Measurements from ENCODE around the gene RYR2. TPM values are rescaled to one million over a fixed set of nuclear protein-coding genes. Genes with fewer than 3 reads are reported as not detected.
A peak's percentile ranks its signal among the peaks of the same experiment; 100 is the strongest.

The RYR2 gene
- total RNA-seq, 1 experiment from 2014 or later, result 0.03 TPM

DNA sequence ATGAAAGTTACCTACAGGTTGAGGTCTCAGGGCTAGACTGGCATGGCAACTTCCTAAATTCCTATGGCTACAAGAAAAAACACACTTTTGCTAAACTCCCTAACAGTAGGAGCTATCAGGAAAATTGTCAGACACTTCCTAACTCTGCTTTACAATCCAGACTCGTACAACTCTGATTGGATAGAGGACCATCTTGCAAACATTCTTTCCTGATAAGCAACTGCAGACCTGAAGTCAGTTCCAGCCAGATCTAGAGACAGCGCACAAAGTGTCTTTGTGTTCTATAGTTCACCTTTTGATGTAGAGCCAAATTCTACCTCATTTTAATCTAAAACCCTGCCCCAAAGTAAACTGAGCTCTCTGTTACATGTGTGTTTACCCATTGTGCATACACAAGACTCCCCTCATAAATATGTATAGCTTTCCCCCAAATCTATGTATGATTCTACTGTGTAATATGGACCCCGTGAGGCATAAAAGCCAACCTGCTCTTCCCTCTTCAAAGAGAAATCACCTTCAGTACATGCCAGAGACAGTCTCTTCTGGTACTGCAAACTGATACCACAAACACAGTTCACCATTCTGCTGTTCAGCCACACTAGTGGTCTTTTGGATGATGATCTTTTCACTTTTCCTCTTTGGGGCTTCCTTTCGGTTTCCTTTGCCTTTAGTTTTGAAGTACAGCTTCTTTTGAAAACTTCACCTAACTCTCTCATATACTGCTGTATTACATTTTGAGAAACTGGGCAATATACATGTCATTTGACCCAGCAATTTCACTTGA, 827.0 kb downstream of the RYR2 start:
- TF ChIP-seq, protein P1, sequence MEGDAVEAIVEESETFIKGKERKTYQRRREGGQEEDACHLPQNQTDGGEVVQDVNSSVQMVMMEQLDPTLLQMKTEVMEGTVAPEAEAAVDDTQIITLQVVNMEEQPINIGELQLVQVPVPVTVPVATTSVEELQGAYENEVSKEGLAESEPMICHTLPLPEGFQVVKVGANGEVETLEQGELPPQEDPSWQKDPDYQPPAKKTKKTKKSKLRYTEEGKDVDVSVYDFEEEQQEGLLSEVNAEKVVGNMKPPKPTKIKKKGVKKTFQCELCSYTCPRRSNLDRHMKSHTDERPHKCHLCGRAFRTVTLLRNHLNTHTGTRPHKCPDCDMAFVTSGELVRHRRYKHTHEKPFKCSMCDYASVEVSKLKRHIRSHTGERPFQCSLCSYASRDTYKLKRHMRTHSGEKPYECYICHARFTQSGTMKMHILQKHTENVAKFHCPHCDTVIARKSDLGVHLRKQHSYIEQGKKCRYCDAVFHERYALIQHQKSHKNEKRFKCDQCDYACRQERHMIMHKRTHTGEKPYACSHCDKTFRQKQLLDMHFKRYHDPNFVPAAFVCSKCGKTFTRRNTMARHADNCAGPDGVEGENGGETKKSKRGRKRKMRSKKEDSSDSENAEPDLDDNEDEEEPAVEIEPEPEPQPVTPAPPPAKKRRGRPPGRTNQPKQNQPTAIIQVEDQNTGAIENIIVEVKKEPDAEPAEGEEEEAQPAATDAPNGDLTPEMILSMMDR (IDR thresholded peaks at IDR 0.05), result no peak
- TF ChIP-seq TCF7L2 (IDR thresholded peaks at IDR 0.05; ENCODE audit: low read depth, low read length), result no peak
- no peak for TF ChIP-seq POLR2AphosphoS5 (IDR thresholded peaks at IDR 0.05; ENCODE audit: low read depth, low read length)
- TF ChIP-seq, protein P2, sequence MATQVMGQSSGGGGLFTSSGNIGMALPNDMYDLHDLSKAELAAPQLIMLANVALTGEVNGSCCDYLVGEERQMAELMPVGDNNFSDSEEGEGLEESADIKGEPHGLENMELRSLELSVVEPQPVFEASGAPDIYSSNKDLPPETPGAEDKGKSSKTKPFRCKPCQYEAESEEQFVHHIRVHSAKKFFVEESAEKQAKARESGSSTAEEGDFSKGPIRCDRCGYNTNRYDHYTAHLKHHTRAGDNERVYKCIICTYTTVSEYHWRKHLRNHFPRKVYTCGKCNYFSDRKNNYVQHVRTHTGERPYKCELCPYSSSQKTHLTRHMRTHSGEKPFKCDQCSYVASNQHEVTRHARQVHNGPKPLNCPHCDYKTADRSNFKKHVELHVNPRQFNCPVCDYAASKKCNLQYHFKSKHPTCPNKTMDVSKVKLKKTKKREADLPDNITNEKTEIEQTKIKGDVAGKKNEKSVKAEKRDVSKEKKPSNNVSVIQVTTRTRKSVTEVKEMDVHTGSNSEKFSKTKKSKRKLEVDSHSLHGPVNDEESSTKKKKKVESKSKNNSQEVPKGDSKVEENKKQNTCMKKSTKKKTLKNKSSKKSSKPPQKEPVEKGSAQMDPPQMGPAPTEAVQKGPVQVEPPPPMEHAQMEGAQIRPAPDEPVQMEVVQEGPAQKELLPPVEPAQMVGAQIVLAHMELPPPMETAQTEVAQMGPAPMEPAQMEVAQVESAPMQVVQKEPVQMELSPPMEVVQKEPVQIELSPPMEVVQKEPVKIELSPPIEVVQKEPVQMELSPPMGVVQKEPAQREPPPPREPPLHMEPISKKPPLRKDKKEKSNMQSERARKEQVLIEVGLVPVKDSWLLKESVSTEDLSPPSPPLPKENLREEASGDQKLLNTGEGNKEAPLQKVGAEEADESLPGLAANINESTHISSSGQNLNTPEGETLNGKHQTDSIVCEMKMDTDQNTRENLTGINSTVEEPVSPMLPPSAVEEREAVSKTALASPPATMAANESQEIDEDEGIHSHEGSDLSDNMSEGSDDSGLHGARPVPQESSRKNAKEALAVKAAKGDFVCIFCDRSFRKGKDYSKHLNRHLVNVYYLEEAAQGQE (IDR thresholded peaks at IDR 0.05; ENCODE audit: insufficient read depth in 1 of 2, low read depth in 2 of 2, low read length in 1 of 2), result no peak
- no peak for TF ChIP-seq SIN3A (IDR thresholded peaks at IDR 0.05; ENCODE audit: borderline replicate concordance, insufficient read depth, low read depth, low read length)
- H3K9me3 ChIP-seq (ENCODE audit: control insufficient read depth, insufficient read depth, low read depth, low read length), result no peaks in the 10 kb centered on the region
- ATAC-seq, result no peak
- no peaks in the 10 kb centered on the region; the same call in 1 of the 2 replicates for H3K4me1 ChIP-seq (ENCODE audit: control insufficient read depth, insufficient read depth, low read length)
- DNase-seq (ENCODE audit: low read depth, low spot score), result no peak
- no TSS peak for BruUV-seq (replicated peaks)
- intact Hi-C loops (cut with micrococcal nuclease; ENCODE audit: unreplicated experiment) (no loop called here), in situ Hi-C loops (cut with HindIII; ENCODE audit: low pct_unique_long_range_greater_than_20kb, low sequenced_read_pairs) (no loop called here)
- POLR2A ChIA-PET, result no interaction called here
- CTCF ChIA-PET, result no interaction called here
- H3K27ac ChIP-seq (ENCODE audit: low read length), result no peak overlapping the region
- no peaks in the 10 kb centered on the region for H3K27me3 ChIP-seq (ENCODE audit: control insufficient read depth, insufficient read depth, low read length)
- no peaks in the 10 kb centered on the region for H3K36me3 ChIP-seq (ENCODE audit: control insufficient read depth, insufficient read depth, low read length)
- no peak overlapping the region for H3K4me3 ChIP-seq (ENCODE audit: low read depth in 2 of 2, low read length in 2 of 2)

DNA sequence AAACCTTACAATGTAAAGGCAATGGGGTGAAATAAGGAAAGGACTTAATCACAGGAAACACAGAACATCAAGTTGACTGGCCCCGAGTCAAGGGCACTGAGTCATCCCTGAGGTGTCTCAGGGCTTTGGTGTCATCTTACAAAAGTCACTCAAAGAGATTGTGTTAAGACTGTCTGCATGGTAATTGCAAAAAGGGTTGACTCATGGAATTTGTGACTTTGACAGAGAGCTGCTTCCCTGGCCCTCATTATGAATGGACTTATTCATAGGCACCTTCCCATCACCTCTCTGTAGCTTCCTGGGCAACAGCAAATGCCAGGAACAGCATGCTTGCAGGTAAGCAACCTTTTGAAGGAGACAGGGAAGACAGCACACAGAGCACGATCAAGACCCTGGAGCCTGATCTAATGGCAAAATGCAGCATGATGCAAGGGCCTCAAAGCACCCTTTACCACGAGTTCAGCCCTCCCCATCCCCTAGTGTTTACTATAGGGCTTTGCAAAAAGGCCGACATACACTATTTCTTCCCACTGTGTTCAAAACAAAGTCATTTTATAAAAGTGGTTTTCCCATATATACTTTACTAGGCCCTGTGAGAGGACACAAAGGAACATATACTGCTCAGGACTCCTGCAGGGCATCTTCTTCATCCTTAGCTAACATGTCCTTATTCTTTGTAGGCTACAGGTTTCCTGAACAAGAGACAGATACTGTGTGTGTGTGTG, 831.7 kb downstream of the RYR2 start:
- POLR2A ChIA-PET, result no interaction called here
- Histone ChIP-seq H3K4me3 (ENCODE audit: low read depth in 2 of 2, low read length in 2 of 2) (no peak overlapping the region), H3K9me3 (ENCODE audit: control insufficient read depth, insufficient read depth, low read depth, low read length) (no peaks in the 10 kb centered on the region), H3K27me3 (ENCODE audit: control insufficient read depth, insufficient read depth, low read length) (no peaks in the 10 kb centered on the region), H3K4me1 (ENCODE audit: control insufficient read depth, insufficient read depth, low read length) (no peaks in the 10 kb centered on the region), H3K27ac (ENCODE audit: low read length) (no peak overlapping the region), H3K36me3 (ENCODE audit: control insufficient read depth, insufficient read depth, low read length) (no peaks in the 10 kb centered on the region)
- in situ Hi-C loops (cut with HindIII; ENCODE audit: low pct_unique_long_range_greater_than_20kb, low sequenced_read_pairs) (no loop called here), intact Hi-C loops (cut with micrococcal nuclease; ENCODE audit: unreplicated experiment) (no loop called here)
- CTCF ChIA-PET, result no interaction called here
- BruUV-seq (replicated peaks), result no TSS peak
- ATAC-seq, result no peak
- peak; percentile 86 for DNase-seq (ENCODE audit: low read depth, low spot score)
- TF ChIP-seq POLR2AphosphoS5 (IDR thresholded peaks at IDR 0.05; ENCODE audit: low read depth, low read length), result no peak
- no peak for TF ChIP-seq SIN3A (IDR thresholded peaks at IDR 0.05; ENCODE audit: borderline replicate concordance, insufficient read depth, low read depth, low read length)
- TF ChIP-seq, protein P2 (IDR thresholded peaks at IDR 0.05; ENCODE audit: insufficient read depth in 1 of 2, low read depth in 2 of 2, low read length in 1 of 2), result no peak
- TF ChIP-seq TCF7L2 (IDR thresholded peaks at IDR 0.05; ENCODE audit: low read depth, low read length), result no peak
- TF ChIP-seq, protein P1 (IDR thresholded peaks at IDR 0.05), result no peak

Data from Panc1 (cell line).